ENCODE data around the gene METTL8.
A peak's percentile ranks its signal among the peaks of the same experiment; 100 is the strongest.

METTL8 gene

DNA sequence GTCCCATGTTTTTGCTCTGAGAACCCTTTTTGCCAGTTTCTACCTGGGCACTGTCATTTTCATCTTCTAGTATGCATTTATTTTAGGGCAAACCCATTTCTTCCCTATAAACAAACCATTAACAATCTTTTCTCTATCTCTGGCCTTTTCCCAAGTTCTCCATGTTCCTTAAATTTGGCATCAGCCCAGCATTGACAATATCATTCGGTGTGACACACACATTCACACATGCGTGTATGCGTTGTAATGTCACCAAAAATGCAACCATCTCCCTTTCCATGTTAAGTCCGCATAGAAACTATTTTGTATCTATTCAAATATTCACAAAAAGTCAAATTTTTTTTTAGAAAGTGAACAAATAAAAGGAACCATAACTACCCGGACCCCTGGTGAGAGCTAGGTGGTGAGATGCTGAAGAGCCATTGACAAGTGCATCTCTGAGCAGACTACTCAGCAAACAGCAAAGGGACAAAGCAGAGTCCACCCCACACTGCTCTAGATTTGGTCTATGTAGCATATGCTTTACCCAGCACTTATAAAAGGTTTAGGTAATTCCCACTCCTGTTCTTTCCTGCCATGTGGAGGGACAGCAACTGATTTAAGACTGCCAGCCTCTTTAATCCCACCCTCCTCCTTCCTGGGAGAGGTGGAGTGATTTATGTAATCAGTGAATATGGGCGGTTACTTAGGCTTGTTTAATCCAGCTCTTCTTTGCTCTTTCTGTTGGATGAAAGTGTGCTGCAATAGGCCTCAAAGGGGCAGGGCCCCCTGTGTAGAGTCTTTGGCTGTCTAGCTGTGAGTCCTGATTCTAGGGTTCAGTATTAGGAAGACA is 124.1 kb downstream of the METTL8 start:
- no peak for DNase-seq
- TF ChIP-seq GATA1 (IDR thresholded peaks at IDR 0.05; ENCODE audit: low read depth, low read length) (no peak), POLR2A (IDR thresholded peaks at IDR 0.05; ENCODE audit: low read length) (no peak)

DNA sequence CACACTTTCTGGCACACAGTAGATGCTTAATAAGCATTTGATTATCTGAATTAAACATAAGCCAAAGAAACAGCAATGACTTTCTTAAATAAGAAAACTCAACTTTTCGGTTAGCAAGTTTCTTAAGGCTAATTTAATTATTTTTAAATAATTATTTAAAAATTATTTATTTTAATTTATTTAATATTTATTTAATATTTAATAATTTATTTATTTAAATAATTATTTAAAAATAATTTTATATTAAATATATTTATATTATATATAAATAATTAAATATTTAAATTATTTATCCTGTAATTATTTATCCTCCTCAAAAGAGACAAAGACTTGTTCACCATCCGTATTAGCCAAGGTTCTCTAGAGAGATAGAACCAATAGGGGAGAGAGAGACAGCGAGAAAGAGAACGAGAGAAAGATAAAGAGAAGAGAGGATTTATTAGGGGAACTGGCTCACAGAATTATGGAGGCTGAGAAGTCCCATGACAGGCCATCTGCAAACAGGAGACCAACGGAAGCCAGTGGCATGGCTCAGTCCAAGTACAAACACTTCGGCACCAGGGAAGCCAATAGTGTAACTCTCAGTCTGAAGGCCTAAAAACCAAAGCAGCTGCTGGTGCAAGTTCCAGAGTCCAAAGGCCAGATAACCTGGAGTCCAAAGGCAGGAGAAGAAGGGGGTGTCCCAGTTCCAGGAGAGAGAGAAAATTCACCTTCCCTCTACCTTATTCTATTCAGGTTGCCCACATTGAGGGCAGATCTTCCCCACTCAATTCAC is 125.3 kb downstream of the METTL8 start:
- DNase-seq, result no peak
- no peak for TF ChIP-seq GATA1 (IDR thresholded peaks at IDR 0.05; ENCODE audit: low read depth, low read length)

DNA sequence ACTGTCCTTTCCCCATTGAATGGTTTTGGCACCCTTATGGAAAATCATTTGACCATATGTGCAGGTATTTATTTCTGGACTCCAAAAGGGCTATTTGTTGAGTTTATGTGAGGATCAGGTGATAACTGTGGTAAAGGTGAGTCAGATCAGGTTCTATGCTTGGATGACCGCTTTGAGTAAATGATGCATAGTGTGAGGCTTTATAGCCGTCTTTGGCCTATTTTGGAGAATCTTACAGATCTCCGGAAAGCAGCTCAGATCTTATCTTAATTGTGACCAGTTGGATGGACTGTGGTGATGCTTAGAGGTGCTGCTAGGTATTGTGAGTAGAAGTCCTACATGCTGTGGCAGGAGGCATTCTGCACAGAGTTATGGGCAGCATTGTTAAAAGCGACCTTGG is 126.2 kb downstream of the METTL8 start:
- TF ChIP-seq GATA1 (IDR thresholded peaks at IDR 0.05; ENCODE audit: low read depth, low read length), result no peak
- no peak for TF ChIP-seq POLR2A (IDR thresholded peaks at IDR 0.05; ENCODE audit: low read length)
- no peak for DNase-seq

DNA sequence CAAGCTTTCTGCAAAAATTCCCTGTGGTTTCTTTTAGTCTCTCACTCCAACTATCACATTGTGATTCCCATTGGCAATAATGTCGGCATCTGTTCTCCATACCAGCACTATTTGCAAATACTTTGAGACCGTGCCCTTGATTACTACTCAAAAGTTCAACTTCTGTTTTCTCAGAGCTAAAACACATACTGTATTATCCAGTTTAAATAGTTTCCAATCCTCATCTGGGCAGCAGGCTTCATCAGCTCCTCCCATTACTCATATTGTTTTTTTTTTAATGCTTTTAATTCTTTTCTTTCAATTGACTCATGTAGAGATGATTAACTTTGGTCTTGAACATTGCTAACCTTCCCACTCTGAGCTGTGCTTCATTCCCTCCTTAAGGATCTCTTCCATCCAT is 135.8 kb downstream of the METTL8 start:
- DNase-seq, result no peak
- no peak for TF ChIP-seq GATA1 (IDR thresholded peaks at IDR 0.05; ENCODE audit: low read depth, low read length)
- TF ChIP-seq POLR2A (IDR thresholded peaks at IDR 0.05; ENCODE audit: low read length), result no peak

DNA sequence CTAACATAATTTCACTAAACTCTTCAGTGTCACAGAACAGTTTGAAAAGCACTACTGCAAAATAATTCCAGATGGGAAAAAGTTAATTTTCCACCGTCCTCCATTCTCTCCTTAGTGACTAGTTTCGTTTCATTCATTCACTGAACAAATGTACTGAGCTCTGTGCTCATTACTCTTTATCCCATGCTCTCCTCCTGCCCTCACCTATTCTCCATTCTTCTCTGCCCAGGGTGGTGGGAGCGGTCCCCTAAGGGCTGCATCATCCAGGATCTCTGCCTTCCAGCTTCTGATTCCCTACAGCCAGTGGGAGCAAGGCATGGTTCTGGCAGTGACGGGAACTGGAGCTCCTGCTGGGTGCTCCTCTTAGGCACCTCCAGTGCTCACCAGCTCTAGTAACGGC is 139.2 kb downstream of the METTL8 start:
- TF ChIP-seq GATA1 (IDR thresholded peaks at IDR 0.05; ENCODE audit: low read depth, low read length), result no peak
- TF ChIP-seq POLR2A (IDR thresholded peaks at IDR 0.05; ENCODE audit: low read length), result no peak

DNA sequence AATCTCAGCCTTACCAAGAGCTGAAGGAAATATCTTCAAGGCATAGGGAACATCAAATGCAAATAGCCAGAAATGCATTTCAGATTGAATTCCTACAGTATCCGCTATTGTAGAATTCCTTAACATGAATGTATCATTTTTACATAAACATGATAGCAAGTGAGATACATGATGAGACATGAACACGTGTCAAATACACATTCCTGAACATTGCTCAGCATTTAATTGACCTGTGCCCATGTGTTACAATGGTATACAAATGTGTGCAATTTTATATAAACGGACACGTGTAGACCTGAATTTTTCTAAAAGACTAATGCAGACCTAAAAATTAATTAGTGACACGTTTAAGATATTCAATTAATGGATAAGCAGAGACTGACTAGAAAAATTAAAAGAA is 140.1 kb downstream of the METTL8 start:
- DNase-seq, result no peak
- TF ChIP-seq POLR2A (IDR thresholded peaks at IDR 0.05; ENCODE audit: low read length) (no peak), GATA1 (IDR thresholded peaks at IDR 0.05; ENCODE audit: low read depth, low read length) (no peak)

More for the DNA sequence above, 139.2 kb downstream of the METTL8 start:
- DNase-seq, result no peak

DNA sequence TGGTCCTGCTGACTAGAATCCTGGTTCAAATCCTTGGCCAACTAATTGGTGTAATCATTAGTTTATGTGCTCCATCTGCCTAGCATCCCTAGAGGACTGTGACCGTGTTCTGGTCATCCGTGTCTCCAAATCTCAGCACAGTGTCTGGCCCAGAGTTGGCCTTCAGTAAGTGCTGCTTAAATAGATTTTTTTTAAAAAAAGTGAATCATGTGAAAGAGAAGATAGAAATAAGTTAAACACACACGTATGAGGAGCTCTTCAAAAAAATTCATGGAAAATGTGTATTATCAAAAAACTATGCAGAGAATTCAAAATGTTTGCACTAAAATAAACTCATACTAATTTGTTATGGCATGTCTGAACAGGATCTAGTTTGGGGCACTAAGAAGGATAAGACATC is 143.8 kb downstream of the METTL8 start:
- TF ChIP-seq GATA1 (IDR thresholded peaks at IDR 0.05; ENCODE audit: low read depth, low read length), result no peak
- no peak for TF ChIP-seq POLR2A (IDR thresholded peaks at IDR 0.05; ENCODE audit: low read length)
- DNase-seq, result no peak

DNA sequence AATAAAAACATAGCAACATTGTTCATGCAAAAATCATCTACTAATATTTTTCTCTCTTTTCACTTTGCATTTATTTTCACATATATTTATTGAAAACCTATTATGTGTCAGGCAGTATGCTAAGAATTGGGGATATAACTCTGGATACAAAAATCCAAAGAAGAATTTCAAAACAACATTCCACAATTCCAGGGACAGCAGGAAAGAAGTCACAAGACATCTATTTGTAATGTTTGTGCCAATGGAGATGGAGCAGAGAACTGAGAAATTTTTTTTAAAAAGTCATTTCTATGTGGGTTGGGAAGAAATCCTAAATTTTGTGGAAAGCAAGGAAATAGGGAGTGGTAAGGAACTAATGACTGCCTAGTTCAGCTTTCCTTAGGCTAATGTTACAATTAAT is 144.5 kb downstream of the METTL8 start:
- TF ChIP-seq GATA1 (IDR thresholded peaks at IDR 0.05; ENCODE audit: low read depth, low read length) (no peak), POLR2A (IDR thresholded peaks at IDR 0.05; ENCODE audit: low read length) (no peak)
- DNase-seq, result no peak

DNA sequence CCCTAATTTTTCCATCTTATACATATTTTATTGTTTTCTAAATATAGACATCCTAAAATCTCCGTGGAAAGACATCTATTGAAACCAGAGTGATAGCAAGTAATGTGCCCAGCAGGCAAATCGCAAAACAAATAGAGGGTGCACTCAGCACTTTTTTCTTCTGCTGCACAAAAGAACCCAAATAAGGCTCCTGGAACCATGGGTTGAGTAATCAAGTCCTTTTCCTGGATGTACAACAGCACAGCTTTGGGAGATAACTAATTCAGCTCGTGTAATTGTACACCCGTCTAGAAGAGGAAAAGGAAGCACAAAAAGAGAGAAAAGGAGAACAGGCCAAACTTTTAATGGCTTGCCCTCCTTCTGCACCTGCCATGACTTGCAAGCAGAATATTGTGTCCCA is 146.2 kb downstream of the METTL8 start:
- no peak for DNase-seq

DNA sequence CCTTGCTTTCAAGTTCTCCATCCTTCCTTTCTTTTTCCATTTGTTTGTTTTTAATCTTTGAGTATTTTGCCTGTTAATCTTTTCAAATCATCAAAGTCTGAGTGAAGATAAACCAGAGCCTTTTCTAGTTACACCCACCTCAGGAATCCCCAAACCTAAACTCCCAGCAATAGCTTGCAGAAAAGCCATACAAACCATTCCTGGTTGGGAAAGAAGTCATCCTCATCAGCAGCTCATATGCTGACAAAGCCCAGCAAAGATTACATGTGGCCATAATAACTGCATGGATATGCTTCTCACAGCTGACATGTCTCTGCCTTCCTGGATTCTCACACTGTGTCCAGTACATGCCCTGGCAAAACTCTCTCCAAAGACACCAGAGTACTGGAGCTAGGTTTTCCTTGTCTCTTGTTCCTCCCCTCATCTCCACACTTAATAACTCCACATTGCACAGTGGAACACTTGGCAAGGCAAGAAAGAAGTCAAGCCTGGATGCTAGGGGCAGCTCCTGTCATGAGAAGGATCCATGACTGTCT is 146.7 kb downstream of the METTL8 start:
- DNase-seq, result no peak
- TF ChIP-seq GATA1 (IDR thresholded peaks at IDR 0.05; ENCODE audit: low read depth, low read length), result no peak
- no peak for TF ChIP-seq POLR2A (IDR thresholded peaks at IDR 0.05; ENCODE audit: low read length)

More for the DNA sequence above, 146.2 kb downstream of the METTL8 start:
- TF ChIP-seq GATA1 (IDR thresholded peaks at IDR 0.05; ENCODE audit: low read depth, low read length) (no peak), POLR2A (IDR thresholded peaks at IDR 0.05; ENCODE audit: low read length) (no peak)

DNA sequence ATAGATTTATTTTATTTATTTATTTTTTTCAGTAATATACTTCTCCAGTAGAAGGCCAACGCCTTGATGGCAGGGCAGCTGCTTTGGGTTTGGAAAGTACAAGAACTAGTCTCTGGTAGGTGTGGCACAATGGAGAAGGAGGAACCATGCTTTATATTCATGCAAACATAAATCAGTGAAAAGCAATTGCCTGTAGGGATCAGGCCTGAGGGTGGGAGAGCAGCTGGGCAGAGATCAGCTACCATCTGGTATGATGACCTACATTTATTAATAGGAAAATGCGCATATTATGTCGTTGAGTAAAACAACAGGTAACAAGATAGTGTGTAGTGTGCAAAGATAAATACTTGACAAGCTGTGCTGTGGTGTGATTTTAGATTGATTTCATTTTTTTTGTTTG is 152.7 kb downstream of the METTL8 start:
- TF ChIP-seq POLR2A (IDR thresholded peaks at IDR 0.05; ENCODE audit: low read length) (no peak), GATA1 (IDR thresholded peaks at IDR 0.05; ENCODE audit: low read depth, low read length) (no peak)

DNA sequence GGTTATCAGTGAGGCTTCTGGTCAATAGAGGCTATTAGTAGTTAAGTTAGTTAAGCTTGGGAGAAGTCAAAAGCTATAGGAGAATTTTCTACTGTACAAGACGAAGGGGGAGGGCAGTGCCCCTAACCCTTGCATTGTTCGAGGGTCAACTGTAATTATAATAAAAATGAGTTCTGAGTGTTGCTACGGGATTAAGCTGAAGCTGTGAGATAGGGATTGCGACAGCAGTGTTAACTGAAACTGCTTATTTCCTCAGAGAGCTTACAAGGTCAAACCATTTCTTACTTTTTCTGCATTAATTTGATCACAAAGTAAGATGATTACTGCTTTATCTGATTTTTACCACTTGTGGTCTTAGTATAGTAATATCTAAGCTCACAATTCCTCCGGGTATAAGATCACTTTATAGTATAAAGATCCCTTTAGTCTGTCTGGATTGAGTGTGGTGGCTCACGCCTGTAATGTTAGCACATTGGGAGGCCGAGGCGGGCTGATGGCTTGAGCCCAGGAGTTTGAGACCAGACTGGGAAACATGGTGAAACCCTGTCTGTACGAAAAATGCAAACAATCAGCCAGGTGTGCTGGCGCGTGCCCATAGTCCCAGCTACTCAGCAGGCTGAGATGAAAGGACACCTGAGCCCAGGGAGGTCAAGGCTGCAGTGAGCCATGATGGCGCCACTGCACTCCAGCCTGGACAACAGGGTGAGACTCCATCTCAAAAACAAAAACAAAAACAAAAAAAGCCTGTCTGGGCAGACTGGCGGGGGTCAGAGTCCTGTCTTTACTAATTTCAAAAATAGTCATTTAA is 153.6 kb downstream of the METTL8 start:
- DNase-seq, result no peak
- no peak for TF ChIP-seq GATA1 (IDR thresholded peaks at IDR 0.05; ENCODE audit: low read depth, low read length)
- no peak for TF ChIP-seq POLR2A (IDR thresholded peaks at IDR 0.05; ENCODE audit: low read length)

More for the DNA sequence above, 152.7 kb downstream of the METTL8 start:
- DNase-seq, result no peak

DNA sequence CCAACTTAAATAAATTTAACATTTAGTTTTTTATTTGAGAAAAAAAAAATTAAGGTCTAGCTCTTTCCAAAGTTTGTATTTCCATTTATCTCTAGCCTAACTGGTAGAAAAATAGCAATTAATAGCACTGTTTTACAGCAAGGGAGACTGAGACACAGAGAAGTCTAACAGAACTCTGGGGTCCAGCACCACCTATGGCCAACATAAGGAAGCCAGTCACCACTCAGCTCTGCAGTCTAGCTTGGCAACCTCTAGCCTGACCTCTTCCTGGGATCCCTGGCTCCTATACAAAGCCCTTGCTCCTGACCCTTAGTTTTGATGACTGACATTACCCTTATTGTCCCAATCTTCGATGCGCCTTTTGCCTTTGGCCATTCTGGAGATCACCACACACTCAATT is 159.0 kb downstream of the METTL8 start:
- TF ChIP-seq POLR2A (IDR thresholded peaks at IDR 0.05; ENCODE audit: low read length) (no peak), GATA1 (IDR thresholded peaks at IDR 0.05; ENCODE audit: low read depth, low read length) (no peak)
- peak in 1 of 2 experiments; percentile 3 for DNase-seq

Data from erythroblast (primary cell).